OCI-LY7 (cell line): Measurements from ENCODE around the gene KAT2A. TPM values are rescaled to one million over a fixed set of nuclear protein-coding genes. Genes with fewer than 3 reads are reported as not detected.

Experiments used
- BruUV-seq: library from RNA; stranded (reverse); fragments of 400-500 nt; replicated peaks from 2 replicates; lab custom pipeline; 2021; lab: Mats Ljungman, UMichigan
- CTCF ChIA-PET: fragments of 300-600 bp; sonication (Branson Sonifier 250); formaldehyde crosslinking; loops from one replicate; lab custom pipeline; 2022; ENCODE audit warnings: antibody characterized with exemption; ENCODE audit not compliant: unreplicated experiment; lab: Charles Lee
- POLR2A ChIA-PET: fragments of 300-600 bp; sonication (Branson Sonifier 250); formaldehyde crosslinking; loops from one replicate; lab custom pipeline; 2022; ENCODE audit warnings: antibody characterized with exemption; lab: Charles Lee
- DNase-seq: peaks from one replicate; pipeline ENCODE4 v3.0.0-alpha.2; 2015; ENCODE audit warnings: low spot score
- H2AFZ ChIP-seq: fragments of 200-600 bp; sonication (generic), shearing (Covaris generic); 2 replicates; pipeline ENCODE4 v1.6.1; 2014; ENCODE audit warnings: mild to moderate bottlenecking, antibody characterized with exemption, low read length, moderate library complexity
- H3K27ac ChIP-seq: fragments of 200-600 bp; sonication (generic); 2 replicates; pipeline ENCODE4 v1.5.1; 2014; ENCODE audit warnings: mixed run types, low read depth, mild to moderate bottlenecking, moderate library complexity, low read length, inconsistent platforms; ENCODE audit not compliant: poor library complexity, severe bottlenecking
- H3K36me3 ChIP-seq: fragments of 200-600 bp; sonication (generic); 2 replicates; pipeline ENCODE4 v1.6.1; 2014; ENCODE audit warnings: mild to moderate bottlenecking, antibody characterized with exemption, low read length, moderate library complexity, mixed read lengths; ENCODE audit not compliant: insufficient read depth
- H3K4me1 ChIP-seq: fragments of 200-600 bp; sonication (generic); 2 replicates; pipeline ENCODE4 v1.5.1; 2014; ENCODE audit warnings: mild to moderate bottlenecking, low read length; ENCODE audit not compliant: insufficient read depth, poor library complexity, severe bottlenecking
- H3K4me2 ChIP-seq: fragments of 200-600 bp; sonication (generic); 2 replicates; pipeline ENCODE4 v1.6.1; 2014; ENCODE audit warnings: mild to moderate bottlenecking, low read length
- H3K4me3 ChIP-seq: fragments of 200-600 bp; sonication (generic); 2 replicates; pipeline ENCODE4 v1.5.1; 2014; ENCODE audit warnings: mild to moderate bottlenecking, low read depth, low read length; ENCODE audit not compliant: poor library complexity, severe bottlenecking
- H3K79me2 ChIP-seq: fragments of 200-600 bp; sonication (generic); 2 replicates; pipeline ENCODE4 v1.6.1; 2016; ENCODE audit warnings: low read depth, mild to moderate bottlenecking, low read length, moderate library complexity, mixed read lengths; ENCODE audit not compliant: insufficient read depth
- H3K9me2 ChIP-seq: fragments of 200-600 bp; sonication (generic); 2 replicates; pipeline ENCODE4 v1.6.1; 2016; ENCODE audit warnings: mild to moderate bottlenecking, low read length, mixed read lengths; ENCODE audit not compliant: insufficient read depth
- H3K9me3 ChIP-seq: fragments of 200-600 bp; sonication (generic); 2 replicates; pipeline ENCODE4 v1.6.1; 2014; ENCODE audit warnings: mild to moderate bottlenecking, mixed run types, low read length, mixed read lengths
- H4K20me1 ChIP-seq: fragments of 200-600 bp; sonication (generic); 2 replicates; pipeline ENCODE4 v1.6.1; 2014; ENCODE audit warnings: mild to moderate bottlenecking, antibody characterized with exemption, low read length, moderate library complexity, mixed read lengths; ENCODE audit not compliant: insufficient read depth
- EZH2phosphoT487 ChIP-seq: fragments of 200-600 bp; sonication (generic); IDR thresholded peaks from 2 replicates; pipeline ENCODE4 v1.6.1; 2018; ENCODE audit warnings: low read depth, borderline replicate concordance, mild to moderate bottlenecking, mixed run types, antibody characterized with exemption, low read length, moderate library complexity, mixed read lengths
- intact Hi-C: fragments of 100-400 bp; cut with micrococcal nuclease; formaldehyde crosslinking; loops from one replicate; pipeline ENCODE4 v1.10.0; 2022; ENCODE audit not compliant: unreplicated experiment
- total RNA-seq, 2 experiments: library from RNA; depleted of rRNA in 1 of 2; stranded (reverse); fragments of >200 nt in 1 of 2; shearing (Covaris generic) in 1 of 2; gene quantifications; 2 replicates each; pipeline ENCODE4 v1.2.3, GENCODE V29; 2014 to 2022
- TF ChIP-seq, protein P1 (sequence below): fragments of 200-600 bp; sonication (generic); conservative IDR thresholded peaks from 2 replicates; pipeline ENCODE4 v1.5.1; 2014; ENCODE audit warnings: mild to moderate bottlenecking, antibody characterized with exemption, low read length, moderate library complexity, mixed read lengths

KAT2A gene
- total RNA-seq, 2 experiments from 2014 or later: 73.0 to 89.8 TPM

GRCh38 chr17:42090964-42091790 lies 30.0 kb downstream of the KAT2A start:
- no peaks in the 10 kb centered on the region for H3K36me3 ChIP-seq
- no peak for TF ChIP-seq EZH2phosphoT487
- TF ChIP-seq, protein P1, sequence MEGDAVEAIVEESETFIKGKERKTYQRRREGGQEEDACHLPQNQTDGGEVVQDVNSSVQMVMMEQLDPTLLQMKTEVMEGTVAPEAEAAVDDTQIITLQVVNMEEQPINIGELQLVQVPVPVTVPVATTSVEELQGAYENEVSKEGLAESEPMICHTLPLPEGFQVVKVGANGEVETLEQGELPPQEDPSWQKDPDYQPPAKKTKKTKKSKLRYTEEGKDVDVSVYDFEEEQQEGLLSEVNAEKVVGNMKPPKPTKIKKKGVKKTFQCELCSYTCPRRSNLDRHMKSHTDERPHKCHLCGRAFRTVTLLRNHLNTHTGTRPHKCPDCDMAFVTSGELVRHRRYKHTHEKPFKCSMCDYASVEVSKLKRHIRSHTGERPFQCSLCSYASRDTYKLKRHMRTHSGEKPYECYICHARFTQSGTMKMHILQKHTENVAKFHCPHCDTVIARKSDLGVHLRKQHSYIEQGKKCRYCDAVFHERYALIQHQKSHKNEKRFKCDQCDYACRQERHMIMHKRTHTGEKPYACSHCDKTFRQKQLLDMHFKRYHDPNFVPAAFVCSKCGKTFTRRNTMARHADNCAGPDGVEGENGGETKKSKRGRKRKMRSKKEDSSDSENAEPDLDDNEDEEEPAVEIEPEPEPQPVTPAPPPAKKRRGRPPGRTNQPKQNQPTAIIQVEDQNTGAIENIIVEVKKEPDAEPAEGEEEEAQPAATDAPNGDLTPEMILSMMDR: no peak
- ChIA-PET CTCF (no interaction called here), POLR2A (interaction anchor here (0.9 kb wide), 1 partner anchor 327 kb away, joined by 4 read pairs; no protein-coding TSS in a partner anchor)
- no peaks in the 10 kb centered on the region for H3K79me2 ChIP-seq
- no peak overlapping the region for H2AFZ ChIP-seq
- no peaks in the 10 kb centered on the region for H3K9me2 ChIP-seq
- H3K9me3 ChIP-seq: no peaks in the 10 kb centered on the region
- H3K4me1 ChIP-seq: no peaks in the 10 kb centered on the region
- no peak for DNase-seq
- BruUV-seq: no TSS peak
- no peak overlapping the region for H3K4me2 ChIP-seq
- no peak overlapping the region for H3K4me3 ChIP-seq
- H4K20me1 ChIP-seq: no peaks in the 10 kb centered on the region
- H3K27ac ChIP-seq: no peak overlapping the region
- intact Hi-C loops: no loop called here

DNA sequence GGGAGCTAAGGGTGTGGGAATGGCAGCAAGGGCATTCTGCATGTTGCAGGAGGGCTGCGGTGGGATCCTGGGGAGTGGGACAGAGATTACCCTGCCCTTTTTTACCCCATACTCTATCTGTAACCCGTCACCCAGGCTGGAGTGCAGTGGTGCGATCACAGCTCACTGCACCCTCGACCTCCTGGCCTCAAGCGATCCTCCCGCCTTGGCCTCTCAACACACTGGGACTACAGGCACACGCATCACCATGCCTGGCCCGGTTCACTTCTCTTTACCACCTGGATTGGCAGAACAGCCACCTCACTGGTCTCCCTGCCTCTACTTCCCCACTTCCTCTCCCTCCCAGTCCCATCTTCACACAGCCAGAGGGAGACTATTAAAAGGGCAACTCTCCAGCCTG lies 32.4 kb downstream of the KAT2A start:
- no peaks in the 10 kb centered on the region for H3K79me2 ChIP-seq
- no peaks in the 10 kb centered on the region for H3K9me3 ChIP-seq
- ChIA-PET POLR2A (interaction anchor here (0.6 kb wide), 1 partner anchor 411 kb away, joined by 4 read pairs; no protein-coding TSS in a partner anchor), CTCF (no interaction called here)
- H3K27ac ChIP-seq: no peak overlapping the region
- H3K4me1 ChIP-seq: no peaks in the 10 kb centered on the region
- H3K36me3 ChIP-seq: no peaks in the 10 kb centered on the region
- H2AFZ ChIP-seq: no peak overlapping the region
- no TSS peak for BruUV-seq
- H3K4me3 ChIP-seq: no peak overlapping the region
- H4K20me1 ChIP-seq: no peaks in the 10 kb centered on the region
- DNase-seq: no peak
- no peaks in the 10 kb centered on the region for H3K9me2 ChIP-seq
- intact Hi-C loops: no loop called here
- TF ChIP-seq, protein P1: no peak
- no peak for TF ChIP-seq EZH2phosphoT487
- no peak overlapping the region for H3K4me2 ChIP-seq
